IPS-20b (cell line): Measurements from ENCODE around the gene RASGRF2.
"Not testable (repeated sequence)": the region's sequence is repeated elsewhere in the genome, so short reads cannot be mapped to it uniquely, and the experiment has no call there.

ENCODE experiments used
- H3K27ac ChIP-seq: one replicate; pipeline ENCODE4 v1.5.1; 2013; ENCODE audit warnings: low read length
- H3K27me3 ChIP-seq: 2 replicates; pipeline ENCODE4 v1.6.1; 2013; ENCODE audit warnings: mild to moderate bottlenecking, low read length, inconsistent platforms; ENCODE audit not compliant: insufficient read depth
- H3K36me3 ChIP-seq: 2 replicates; pipeline ENCODE4 v1.6.1; 2013; ENCODE audit warnings: low read depth, mild to moderate bottlenecking, inconsistent platforms, low read length, moderate library complexity; ENCODE audit not compliant: insufficient read depth
- H3K4me1 ChIP-seq: 2 replicates; pipeline ENCODE4 v1.6.1; 2013; ENCODE audit warnings: mild to moderate bottlenecking, control low read depth, inconsistent platforms, low read length, moderate library complexity; ENCODE audit not compliant: insufficient read depth
- H3K4me3 ChIP-seq: 2 replicates; pipeline ENCODE4 v1.5.1; 2013; ENCODE audit warnings: mild to moderate bottlenecking, low read length, inconsistent platforms
- H3K9ac ChIP-seq: 2 replicates; pipeline ENCODE4 v1.6.1; 2013; ENCODE audit warnings: low read depth, mild to moderate bottlenecking, inconsistent platforms, low read length, moderate library complexity
- H3K9me3 ChIP-seq: 2 replicates; pipeline ENCODE4 v1.6.1; 2013; ENCODE audit warnings: mild to moderate bottlenecking, low read depth, low read length, inconsistent platforms; ENCODE audit not compliant: insufficient read depth

RASGRF2 gene

GRCh38 chr5:81029736-81030135, 69.6 kb downstream of the RASGRF2 start:
- H3K4me1 ChIP-seq, H3K27me3 ChIP-seq, H3K9ac ChIP-seq, H3K36me3 ChIP-seq, H3K4me3 ChIP-seq, H3K27ac ChIP-seq: not testable (repeated sequence)
- H3K9me3 ChIP-seq: peaks cover 12% of the 10 kb centered on the region

- not testable (repeated sequence) for H3K27ac ChIP-seq, H3K36me3 ChIP-seq, H3K4me1 ChIP-seq, H3K27me3 ChIP-seq, H3K9ac ChIP-seq, H3K4me3 ChIP-seq
- H3K9me3 ChIP-seq: peaks cover 12% of the 10 kb centered on the region
Observed at GRCh38 chr5:81030236-81031034, 70.3 kb downstream of the RASGRF2 start.

- Histone ChIP-seq H3K4me1 (no peaks in the 10 kb centered on the region), H3K4me3 (no peak overlapping the region), H3K9me3 (no peaks in the 10 kb centered on the region), H3K27ac (no peak overlapping the region), H3K27me3 (no peaks in the 10 kb centered on the region), H3K36me3 (no peaks in the 10 kb centered on the region), H3K9ac (no peak overlapping the region)
Observed at GRCh38 chr5:81035522-81035921, 75.4 kb downstream of the RASGRF2 start.

GRCh38 chr5:81038495-81038894, 78.3 kb downstream of the RASGRF2 start:
- no peak overlapping the region for H3K9ac ChIP-seq
- H3K27ac ChIP-seq: no peak overlapping the region
- H3K4me3 ChIP-seq: no peak overlapping the region
- no peaks in the 10 kb centered on the region for H3K36me3 ChIP-seq
- H3K9me3 ChIP-seq: no peaks in the 10 kb centered on the region
- H3K27me3 ChIP-seq: no peaks in the 10 kb centered on the region
- no peaks in the 10 kb centered on the region for H3K4me1 ChIP-seq

GRCh38 chr5:81044868-81045267, 84.7 kb downstream of the RASGRF2 start:
- Histone ChIP-seq H3K4me3 (no peak overlapping the region), H3K9ac (no peak overlapping the region), H3K27me3 (no peaks in the 10 kb centered on the region), H3K36me3 (no peaks in the 10 kb centered on the region), H3K9me3 (no peaks in the 10 kb centered on the region), H3K4me1 (no peaks in the 10 kb centered on the region), H3K27ac (no peak overlapping the region)

GRCh38 chr5:81045389-81045807, 85.2 kb downstream of the RASGRF2 start:
- H3K4me3 ChIP-seq: no peak overlapping the region
- H3K9me3 ChIP-seq: no peaks in the 10 kb centered on the region
- no peak overlapping the region for H3K27ac ChIP-seq
- H3K9ac ChIP-seq: no peak overlapping the region
- no peaks in the 10 kb centered on the region for H3K36me3 ChIP-seq
- H3K27me3 ChIP-seq: no peaks in the 10 kb centered on the region
- no peaks in the 10 kb centered on the region for H3K4me1 ChIP-seq

GRCh38 chr5:81046041-81046440, 85.9 kb downstream of the RASGRF2 start:
- Histone ChIP-seq H3K9me3 (no peaks in the 10 kb centered on the region), H3K27ac (no peak overlapping the region), H3K9ac (no peak overlapping the region), H3K27me3 (no peaks in the 10 kb centered on the region), H3K4me3 (no peak overlapping the region), H3K4me1 (no peaks in the 10 kb centered on the region), H3K36me3 (no peaks in the 10 kb centered on the region)

GRCh38 chr5:81052325-81052724, 92.2 kb downstream of the RASGRF2 start:
- H3K4me3 ChIP-seq: no peak overlapping the region
- no peaks in the 10 kb centered on the region for H3K4me1 ChIP-seq
- no peaks in the 10 kb centered on the region for H3K36me3 ChIP-seq
- H3K27me3 ChIP-seq: no peaks in the 10 kb centered on the region
- H3K9me3 ChIP-seq: no peaks in the 10 kb centered on the region; the same call in 1 of the 2 replicates
- no peak overlapping the region for H3K9ac ChIP-seq
- H3K27ac ChIP-seq: no peak overlapping the region

- not testable (repeated sequence) for H3K27ac ChIP-seq, H3K4me3 ChIP-seq, H3K36me3 ChIP-seq, H3K9me3 ChIP-seq, H3K9ac ChIP-seq, H3K4me1 ChIP-seq, H3K27me3 ChIP-seq
Observed at GRCh38 chr5:81053282-81053681, 93.1 kb downstream of the RASGRF2 start.

- H3K9ac ChIP-seq: no peak overlapping the region
- no peaks in the 10 kb centered on the region for H3K4me1 ChIP-seq
- no peaks in the 10 kb centered on the region for H3K27me3 ChIP-seq
- H3K4me3 ChIP-seq: no peak overlapping the region
- H3K27ac ChIP-seq: no peak overlapping the region
- no peaks in the 10 kb centered on the region for H3K36me3 ChIP-seq
- H3K9me3 ChIP-seq: no peaks in the 10 kb centered on the region
Observed at GRCh38 chr5:81058121-81058520, 98.0 kb downstream of the RASGRF2 start.

- no peak overlapping the region for H3K9ac ChIP-seq
- H3K27ac ChIP-seq: no peak overlapping the region
- no peaks in the 10 kb centered on the region for H3K27me3 ChIP-seq
- no peak overlapping the region for H3K4me3 ChIP-seq
- H3K4me1 ChIP-seq: peaks cover 6% of the 10 kb centered on the region
- H3K36me3 ChIP-seq: no peaks in the 10 kb centered on the region
- no peaks in the 10 kb centered on the region for H3K9me3 ChIP-seq
Observed at GRCh38 chr5:81065492-81065891, 105.3 kb downstream of the RASGRF2 start.

- H3K9me3 ChIP-seq: no peaks in the 10 kb centered on the region
- no peaks in the 10 kb centered on the region for H3K27me3 ChIP-seq
- H3K4me1 ChIP-seq: peaks cover 6% of the 10 kb centered on the region
- H3K36me3 ChIP-seq: no peaks in the 10 kb centered on the region
- H3K4me3 ChIP-seq: no peak overlapping the region
- no peak overlapping the region for H3K27ac ChIP-seq
- H3K9ac ChIP-seq: no peak overlapping the region
Observed at GRCh38 chr5:81066102-81066501, 105.9 kb downstream of the RASGRF2 start.
